OCI-LY1 (cell line): ENCODE data around the gene OSGIN1.

ENCODE experiments used
- EZH2 ChIP-seq: fragments of 200-600 bp; sonication (generic), shearing (Covaris generic); IDR thresholded peaks from 2 replicates; pipeline ENCODE4 v1.8.0; 2017; ENCODE audit warnings: borderline replicate concordance, mixed run types, mild to moderate bottlenecking, antibody characterized with exemption, low read length, moderate library complexity, mixed read lengths
- TF ChIP-seq, protein P1 (sequence below): fragments of 200-600 bp; sonication (generic), shearing (Covaris generic); IDR thresholded peaks from 2 replicates; pipeline ENCODE4 v1.5.1; 2017; ENCODE audit warnings: mild to moderate bottlenecking, antibody characterized with exemption, low read length, moderate library complexity, mixed read lengths

DNA sequence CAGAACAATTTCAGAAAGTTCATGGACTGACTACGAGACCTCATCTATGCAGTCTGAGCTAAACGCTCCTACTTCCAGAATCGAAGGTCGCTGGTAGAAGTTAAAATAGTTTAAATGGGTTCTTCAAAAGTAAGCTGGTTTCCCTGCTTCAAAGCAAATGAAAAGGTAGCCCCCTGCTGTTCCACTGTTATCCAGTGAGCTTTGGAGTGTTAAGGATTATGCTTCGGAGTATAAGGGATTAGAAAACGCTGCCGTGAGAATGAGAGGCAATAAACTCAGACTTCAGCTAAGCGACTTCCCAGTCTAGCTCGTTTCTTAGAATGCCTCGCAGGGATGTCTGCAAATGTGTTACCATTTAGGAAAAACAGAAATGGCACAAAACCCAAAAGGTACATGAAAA lies 41.8 kb upstream of the OSGIN1 start:
- TF ChIP-seq, protein P1, sequence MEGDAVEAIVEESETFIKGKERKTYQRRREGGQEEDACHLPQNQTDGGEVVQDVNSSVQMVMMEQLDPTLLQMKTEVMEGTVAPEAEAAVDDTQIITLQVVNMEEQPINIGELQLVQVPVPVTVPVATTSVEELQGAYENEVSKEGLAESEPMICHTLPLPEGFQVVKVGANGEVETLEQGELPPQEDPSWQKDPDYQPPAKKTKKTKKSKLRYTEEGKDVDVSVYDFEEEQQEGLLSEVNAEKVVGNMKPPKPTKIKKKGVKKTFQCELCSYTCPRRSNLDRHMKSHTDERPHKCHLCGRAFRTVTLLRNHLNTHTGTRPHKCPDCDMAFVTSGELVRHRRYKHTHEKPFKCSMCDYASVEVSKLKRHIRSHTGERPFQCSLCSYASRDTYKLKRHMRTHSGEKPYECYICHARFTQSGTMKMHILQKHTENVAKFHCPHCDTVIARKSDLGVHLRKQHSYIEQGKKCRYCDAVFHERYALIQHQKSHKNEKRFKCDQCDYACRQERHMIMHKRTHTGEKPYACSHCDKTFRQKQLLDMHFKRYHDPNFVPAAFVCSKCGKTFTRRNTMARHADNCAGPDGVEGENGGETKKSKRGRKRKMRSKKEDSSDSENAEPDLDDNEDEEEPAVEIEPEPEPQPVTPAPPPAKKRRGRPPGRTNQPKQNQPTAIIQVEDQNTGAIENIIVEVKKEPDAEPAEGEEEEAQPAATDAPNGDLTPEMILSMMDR, result no peak
- TF ChIP-seq EZH2, result no peak
